ENCODE measurements around the gene ISX. TPM values are rescaled to one million over a fixed set of nuclear protein-coding genes. Genes with fewer than 3 reads are reported as not detected.

ISX gene
- total RNA-seq, 1 experiment from 2014 or later, result 5.6 TPM

DNA sequence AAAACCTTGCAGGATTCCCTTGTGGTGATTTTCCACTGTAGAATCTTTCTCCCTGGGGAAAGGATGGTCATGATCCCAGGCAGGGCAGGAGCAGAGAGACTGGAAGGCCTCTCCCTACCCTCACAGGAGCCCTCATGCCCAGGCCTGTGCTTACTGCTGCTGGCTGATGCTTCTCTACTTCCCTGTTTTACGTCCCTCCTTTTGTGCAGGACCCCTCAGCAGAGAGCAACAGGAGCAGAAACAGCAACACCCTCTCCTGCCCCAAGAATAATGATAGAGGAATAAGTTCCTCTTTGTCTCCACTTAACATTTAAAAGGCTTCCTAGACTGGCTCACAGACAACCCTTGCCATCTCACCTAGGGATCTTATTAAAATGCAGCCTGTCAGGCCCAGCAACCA is 3.6 kb downstream of the ISX start:
- Histone ChIP-seq H3K36me3 (ENCODE audit: control insufficient read depth, insufficient read depth, low read length) (peaks cover 2% of the 10 kb centered on the region), H3K27me3 (replicated peaks; ENCODE audit: control insufficient read depth, insufficient read depth, low read length) (no peaks in the 10 kb centered on the region), H3K4me3 (ENCODE audit: low read depth, low read length) (no peak overlapping the region), H3K9me3 (no peaks in the 10 kb centered on the region), H3K4me1 (peaks cover 30% of the 10 kb centered on the region)
- CTCF ChIA-PET, result no interaction called here
- no peak for DNase-seq
- BruUV-seq (replicated peaks), result no TSS peak
- no peak for TF ChIP-seq CTCF (IDR thresholded peaks at IDR 0.05; ENCODE audit: insufficient read depth in 1 of 2, low read depth in 1 of 2, low read length in 1 of 2, severe bottlenecking in 1 of 2, unreplicated experiment in 1 of 2)
- intact Hi-C loops (cut with micrococcal nuclease; ENCODE audit: unreplicated experiment), result no loop called here
- Mint-ChIP-seq H3K4me3 (ENCODE audit: unreplicated experiment) (no peak overlapping the region), H3K4me1 (ENCODE audit: low read depth, unreplicated experiment) (peaks cover 34% of the 10 kb centered on the region), H3K9me3 (ENCODE audit: unreplicated experiment) (peaks cover 4% of the 10 kb centered on the region), H3K36me3 (ENCODE audit: insufficient read depth, unreplicated experiment) (peaks cover 10% of the 10 kb centered on the region), H3K27ac (ENCODE audit: unreplicated experiment) (no peak overlapping the region), H3K27me3 (ENCODE audit: insufficient read depth, unreplicated experiment) (no peaks in the 10 kb centered on the region)
- POLR2A ChIA-PET, result no interaction called here

GRCh38 chr22:35070451-35071093 is 4.6 kb downstream of the ISX start:
- no peak overlapping the region for H3K27ac Mint-ChIP-seq (ENCODE audit: unreplicated experiment)
- Histone ChIP-seq H3K4me3 (ENCODE audit: low read depth, low read length) (no peak overlapping the region), H3K27me3 (replicated peaks; ENCODE audit: control insufficient read depth, insufficient read depth, low read length) (no peaks in the 10 kb centered on the region), H3K4me1 (peaks cover 19% of the 10 kb centered on the region), H3K9me3 (no peaks in the 10 kb centered on the region), H3K36me3 (ENCODE audit: control insufficient read depth, insufficient read depth, low read length) (peaks cover 2% of the 10 kb centered on the region)
- ChIA-PET CTCF (no interaction called here), POLR2A (no interaction called here)
- H3K27me3 Mint-ChIP-seq (ENCODE audit: insufficient read depth, unreplicated experiment), result no peaks in the 10 kb centered on the region
- BruUV-seq (replicated peaks), result no TSS peak
- H3K4me3 Mint-ChIP-seq (ENCODE audit: unreplicated experiment), result no peak overlapping the region
- peaks cover 24% of the 10 kb centered on the region for H3K4me1 Mint-ChIP-seq (ENCODE audit: low read depth, unreplicated experiment)
- no peak for TF ChIP-seq CTCF (IDR thresholded peaks at IDR 0.05; ENCODE audit: insufficient read depth in 1 of 2, low read depth in 1 of 2, low read length in 1 of 2, severe bottlenecking in 1 of 2, unreplicated experiment in 1 of 2)
- intact Hi-C loops (cut with micrococcal nuclease; ENCODE audit: unreplicated experiment), result no loop called here
- peaks cover 13% of the 10 kb centered on the region for H3K9me3 Mint-ChIP-seq (ENCODE audit: unreplicated experiment)
- peaks cover 7% of the 10 kb centered on the region for H3K36me3 Mint-ChIP-seq (ENCODE audit: insufficient read depth, unreplicated experiment)
- no peak for DNase-seq

DNA sequence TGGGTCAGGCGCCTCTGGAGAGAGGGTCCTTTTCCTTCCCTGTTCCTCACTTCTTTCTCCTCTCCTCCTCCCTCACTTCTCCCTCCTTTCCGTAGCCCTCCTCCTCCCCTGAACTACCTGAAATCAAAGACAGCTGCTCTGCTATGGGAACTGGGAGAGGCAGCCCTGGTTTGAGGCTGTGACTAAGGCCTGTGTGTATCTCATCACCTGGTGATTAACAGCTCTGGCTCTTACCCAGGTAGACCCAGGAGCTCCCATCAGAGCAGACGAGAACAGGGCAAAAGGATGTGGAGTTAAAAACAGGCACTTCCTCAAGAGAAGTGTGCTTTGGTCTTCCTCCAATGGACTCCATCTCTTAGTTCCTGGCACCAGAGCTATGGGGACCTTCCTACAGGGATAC is 5.8 kb downstream of the ISX start:
- H3K4me3 Mint-ChIP-seq (ENCODE audit: unreplicated experiment), result no peak overlapping the region
- ChIA-PET POLR2A (no interaction called here), CTCF (no interaction called here)
- no peaks in the 10 kb centered on the region for H3K27me3 Mint-ChIP-seq (ENCODE audit: insufficient read depth, unreplicated experiment)
- no peaks in the 10 kb centered on the region for H3K9me3 ChIP-seq
- H3K36me3 ChIP-seq (ENCODE audit: control insufficient read depth, insufficient read depth, low read length), result peaks cover 4% of the 10 kb centered on the region
- H3K4me3 ChIP-seq (ENCODE audit: low read depth, low read length), result no peak overlapping the region
- H3K36me3 Mint-ChIP-seq (ENCODE audit: insufficient read depth, unreplicated experiment), result no peaks in the 10 kb centered on the region
- no peak for TF ChIP-seq CTCF (IDR thresholded peaks at IDR 0.05; ENCODE audit: insufficient read depth in 1 of 2, low read depth in 1 of 2, low read length in 1 of 2, severe bottlenecking in 1 of 2, unreplicated experiment in 1 of 2)
- H3K9me3 Mint-ChIP-seq (ENCODE audit: unreplicated experiment), result peaks cover 13% of the 10 kb centered on the region
- H3K27ac Mint-ChIP-seq (ENCODE audit: unreplicated experiment), result no peak overlapping the region
- peaks cover 11% of the 10 kb centered on the region for H3K4me1 ChIP-seq
- no peak for DNase-seq
- peaks cover 12% of the 10 kb centered on the region for H3K4me1 Mint-ChIP-seq (ENCODE audit: low read depth, unreplicated experiment)
- H3K27me3 ChIP-seq (replicated peaks; ENCODE audit: control insufficient read depth, insufficient read depth, low read length), result no peaks in the 10 kb centered on the region
- intact Hi-C loops (cut with micrococcal nuclease; ENCODE audit: unreplicated experiment), result no loop called here
- no TSS peak for BruUV-seq (replicated peaks)

Data from Caco-2 (cell line).